GM19238 (cell line): ENCODE data around the gene RNU6-9.
"Not testable (repeated sequence)": the region's sequence is repeated elsewhere in the genome, so short reads cannot be mapped to it uniquely, and the experiment has no call there.

Source experiments
- DNase-seq: peaks from one replicate; pipeline ENCODE4 v3.0.0; 2011; ENCODE audit warnings: low spot score; ENCODE audit not compliant: insufficient read length

The RNU6-9 gene

DNA sequence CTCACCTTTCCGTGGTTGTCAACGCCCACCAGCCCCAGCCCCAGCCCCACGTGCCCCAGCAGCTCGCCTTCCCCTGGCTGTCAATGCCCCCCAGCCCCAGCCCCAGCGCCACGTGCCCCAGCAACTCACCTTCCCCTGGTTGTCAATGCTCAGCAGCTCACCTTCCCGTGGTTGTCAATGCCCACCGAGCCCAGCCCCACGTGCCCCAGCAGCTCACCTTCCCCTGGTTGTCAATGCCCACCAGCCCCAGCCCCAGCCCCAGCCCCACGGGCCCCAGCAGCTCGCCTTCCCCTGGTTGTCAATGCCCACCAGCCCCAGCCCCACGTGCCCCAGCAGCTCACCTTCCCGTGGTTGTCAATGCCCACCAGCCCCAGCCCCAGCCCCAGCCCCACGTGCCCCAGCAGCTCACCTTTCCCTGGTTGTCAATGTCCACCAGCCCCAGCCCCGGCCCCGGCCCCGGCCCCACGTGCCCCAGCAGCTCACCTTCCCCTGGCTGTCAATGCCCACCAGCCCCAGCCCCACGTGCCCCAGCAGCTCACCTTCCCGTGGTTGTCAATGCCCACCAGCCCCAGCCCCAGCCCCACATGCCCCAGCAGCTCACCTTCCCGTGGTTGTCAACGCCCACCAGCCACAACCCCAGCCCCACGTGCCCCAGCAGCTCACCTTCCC, 15.2 kb upstream of the RNU6-9 start:
- DNase-seq, result not testable (repeated sequence)

DNA sequence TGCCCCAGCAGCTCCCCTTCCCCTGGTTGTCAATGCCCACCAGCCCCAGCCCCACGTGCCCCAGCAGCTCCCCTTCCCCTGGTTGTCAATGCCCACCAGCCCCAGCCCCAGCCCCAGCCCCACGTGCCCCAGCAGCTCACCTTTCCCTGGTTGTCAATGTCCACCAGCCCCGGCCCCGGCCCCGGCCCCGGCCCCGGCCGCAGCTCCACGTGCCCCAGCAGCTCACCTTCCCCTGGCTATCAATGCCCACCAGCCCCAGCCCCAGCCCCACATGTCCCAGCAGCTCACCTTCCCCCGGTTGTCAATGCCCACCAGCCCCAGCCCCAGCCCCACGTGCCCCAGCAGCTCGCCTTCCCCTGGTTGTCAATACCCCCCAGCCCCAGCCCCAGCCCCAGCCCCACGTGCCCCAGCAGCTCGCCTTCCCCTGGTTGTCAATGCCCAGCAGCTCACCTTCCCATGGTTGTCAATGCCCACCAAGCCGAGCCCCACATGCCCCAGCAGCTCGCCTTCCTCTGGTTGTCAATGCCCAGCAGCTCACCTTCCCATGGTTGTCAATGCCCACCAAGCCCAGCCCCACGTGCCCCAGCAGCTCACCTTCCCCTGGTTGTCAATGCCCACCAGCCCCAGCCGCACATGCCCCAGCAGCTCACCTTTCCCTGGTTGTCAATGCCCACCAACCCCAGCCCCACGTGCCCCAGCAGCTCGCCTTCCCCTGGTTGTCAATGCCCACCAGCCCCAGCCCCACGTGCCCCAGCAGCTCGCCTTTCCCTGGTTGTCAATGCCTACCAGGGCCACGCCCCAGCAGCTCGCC, 14.3 kb upstream of the RNU6-9 start:
- DNase-seq, result not testable (repeated sequence)

DNA sequence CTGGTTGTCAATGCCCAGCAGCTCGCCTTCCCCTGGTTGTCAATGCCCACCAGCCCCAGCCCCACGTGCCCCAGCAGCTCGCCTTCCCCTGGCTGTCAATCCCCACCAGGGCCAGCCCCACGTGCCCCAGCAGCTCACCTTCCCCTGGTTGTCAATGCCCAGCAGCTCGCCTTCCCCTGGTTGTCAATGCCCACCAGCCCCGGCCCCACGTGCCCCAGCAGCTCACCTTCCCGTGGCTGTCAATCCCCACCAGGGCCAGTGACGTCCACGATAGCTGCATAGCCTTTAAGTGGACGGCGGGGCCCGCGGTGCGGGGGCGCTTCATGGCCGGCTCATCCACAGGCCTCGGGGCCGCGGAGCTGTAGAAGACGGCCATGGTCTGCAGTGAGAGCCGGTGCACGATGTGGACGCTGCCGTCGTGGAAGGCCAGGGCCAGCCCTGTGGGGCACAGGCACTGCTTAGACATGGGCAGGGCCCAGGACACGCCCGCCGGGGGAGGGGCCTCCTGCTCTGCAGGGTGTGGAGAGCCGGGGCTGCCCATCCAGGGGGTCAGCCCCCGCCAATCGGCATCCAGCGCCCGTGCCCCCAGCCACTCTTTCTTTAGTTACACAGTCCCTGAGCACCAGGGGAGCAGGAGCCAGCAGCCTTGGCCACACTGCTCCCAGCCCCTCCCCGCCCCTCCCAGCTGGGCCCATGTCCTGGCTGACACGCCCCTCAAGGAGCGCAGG, 13.4 kb upstream of the RNU6-9 start:
- DNase-seq, result no peak

DNA sequence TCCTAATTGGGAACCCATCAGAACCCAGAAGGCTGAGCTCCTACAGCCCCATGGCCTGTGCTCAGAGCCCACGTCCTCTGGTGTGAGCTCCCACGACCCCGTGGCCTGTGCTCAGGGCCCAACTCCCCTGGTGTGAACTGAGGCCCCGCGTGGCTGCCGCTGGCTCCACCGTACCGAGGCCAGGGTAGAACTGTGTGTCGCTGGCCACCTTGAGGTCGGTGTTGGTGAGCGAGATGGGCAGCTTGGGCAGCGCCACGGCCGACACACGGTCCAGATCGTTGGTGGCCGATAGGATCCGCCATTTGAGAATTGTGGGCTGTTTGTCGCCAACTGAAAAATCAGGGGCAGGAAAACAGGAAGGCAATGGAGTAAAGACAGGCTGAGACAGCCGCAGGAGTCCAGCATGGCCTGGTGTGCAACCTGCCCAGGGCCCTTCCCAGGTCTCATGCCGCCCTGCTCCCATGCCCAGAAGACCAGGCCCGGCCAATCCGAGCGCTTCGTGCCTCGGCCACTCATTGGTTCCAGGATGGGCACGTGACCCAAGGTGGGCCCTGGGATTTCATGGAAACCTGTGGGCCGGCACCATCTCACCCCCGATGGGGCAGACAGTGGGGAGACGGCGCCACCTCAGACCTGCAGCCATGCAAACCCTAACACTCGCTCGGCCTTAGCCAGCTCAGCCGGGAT, 11.8 kb upstream of the RNU6-9 start:
- no peak for DNase-seq

DNA sequence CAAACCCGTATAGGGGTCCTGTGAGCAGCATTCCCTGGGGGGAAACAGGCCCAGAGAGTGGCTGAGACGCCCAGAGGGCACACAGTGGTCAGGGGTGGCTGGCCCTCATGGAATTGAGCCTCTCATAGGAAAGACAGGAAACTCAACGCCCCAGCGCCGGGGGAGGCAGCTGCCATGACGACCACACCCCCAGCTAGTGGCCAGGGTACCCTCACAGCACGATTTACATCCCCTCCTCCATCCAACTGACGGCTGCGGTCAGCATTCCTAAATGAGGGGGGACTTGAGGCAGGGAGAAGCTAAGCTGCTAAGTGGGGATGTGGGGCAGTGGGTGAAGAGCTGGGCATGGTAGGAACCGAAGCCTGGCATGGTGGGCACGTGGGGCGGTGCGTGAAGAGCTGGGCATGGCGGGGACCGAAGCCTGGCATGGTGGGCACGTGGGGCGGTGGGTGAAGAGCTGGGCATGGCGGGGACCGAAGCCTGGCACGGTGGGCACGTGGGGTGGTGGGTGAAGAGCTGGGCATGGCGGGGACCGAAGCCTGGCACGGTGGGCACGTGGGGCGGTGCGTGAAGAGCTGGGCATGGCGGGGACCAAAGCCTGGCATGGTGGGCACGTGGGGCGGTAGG, 10.3 kb upstream of the RNU6-9 start:
- DNase-seq, result no peak

DNA sequence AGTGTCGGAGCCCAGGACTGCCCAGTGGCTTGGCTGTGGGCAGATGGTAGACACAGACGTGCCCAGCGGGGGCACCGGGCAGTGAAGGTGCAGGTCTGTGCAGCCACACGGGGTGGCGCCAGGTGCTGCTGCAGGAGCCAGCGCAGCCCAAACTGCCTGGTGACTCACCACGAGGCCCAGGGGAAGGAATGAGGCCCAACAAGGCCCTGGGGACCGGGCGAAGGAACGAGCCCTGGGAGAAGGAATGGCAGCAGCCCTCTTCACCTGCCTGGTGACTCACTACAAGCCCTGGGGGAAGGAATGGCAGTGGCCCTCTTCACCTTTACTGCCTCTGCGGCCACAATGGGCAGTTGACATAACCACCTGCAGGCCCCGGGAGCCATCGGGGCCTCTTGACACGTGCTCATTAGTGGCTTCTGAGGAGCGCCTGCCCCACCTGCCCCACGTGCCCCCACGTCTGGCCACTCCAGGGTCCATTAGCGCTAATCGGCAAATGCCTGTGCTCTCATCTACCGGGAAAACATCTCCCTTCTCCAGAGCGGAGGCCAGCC, 9.5 kb upstream of the RNU6-9 start:
- DNase-seq, result no peak

DNA sequence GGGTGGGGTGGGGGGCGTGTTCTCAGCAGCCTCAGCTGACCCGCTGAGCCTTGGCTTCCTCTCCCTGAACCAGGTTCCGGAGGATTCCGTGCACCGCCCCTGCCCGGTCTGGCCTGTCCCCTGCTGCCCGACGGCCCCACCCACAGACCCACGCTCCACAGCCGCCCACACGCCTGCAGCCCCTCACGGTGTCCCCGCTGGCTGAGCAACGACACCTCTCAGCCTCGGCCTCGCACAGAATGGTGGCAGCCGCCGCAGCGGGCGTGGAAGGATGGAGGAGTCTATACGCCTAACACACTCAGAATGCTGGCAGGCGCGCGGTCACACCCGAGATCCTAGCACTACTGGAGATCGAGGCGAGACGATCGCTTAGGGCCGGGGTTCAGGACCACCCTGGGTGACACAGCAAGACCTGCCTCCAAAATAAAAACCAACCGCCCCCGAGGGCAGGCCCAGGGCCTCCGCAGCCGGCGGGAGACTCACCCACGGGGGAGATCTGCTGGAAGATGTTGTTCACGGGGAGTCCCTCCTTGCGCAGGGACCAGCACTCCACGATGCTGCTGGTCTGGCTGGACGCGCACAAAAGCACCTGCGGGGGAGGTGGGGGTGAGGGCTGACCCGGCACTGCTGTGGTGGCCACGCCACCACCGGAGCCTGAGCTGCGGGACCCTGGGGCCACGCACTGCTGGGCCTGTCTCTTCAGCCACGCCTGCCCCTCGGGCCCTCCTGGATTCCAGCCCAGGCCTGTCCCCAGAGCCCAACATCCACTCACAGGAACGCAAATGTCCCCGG, 8.7 kb upstream of the RNU6-9 start:
- no peak for DNase-seq

DNA sequence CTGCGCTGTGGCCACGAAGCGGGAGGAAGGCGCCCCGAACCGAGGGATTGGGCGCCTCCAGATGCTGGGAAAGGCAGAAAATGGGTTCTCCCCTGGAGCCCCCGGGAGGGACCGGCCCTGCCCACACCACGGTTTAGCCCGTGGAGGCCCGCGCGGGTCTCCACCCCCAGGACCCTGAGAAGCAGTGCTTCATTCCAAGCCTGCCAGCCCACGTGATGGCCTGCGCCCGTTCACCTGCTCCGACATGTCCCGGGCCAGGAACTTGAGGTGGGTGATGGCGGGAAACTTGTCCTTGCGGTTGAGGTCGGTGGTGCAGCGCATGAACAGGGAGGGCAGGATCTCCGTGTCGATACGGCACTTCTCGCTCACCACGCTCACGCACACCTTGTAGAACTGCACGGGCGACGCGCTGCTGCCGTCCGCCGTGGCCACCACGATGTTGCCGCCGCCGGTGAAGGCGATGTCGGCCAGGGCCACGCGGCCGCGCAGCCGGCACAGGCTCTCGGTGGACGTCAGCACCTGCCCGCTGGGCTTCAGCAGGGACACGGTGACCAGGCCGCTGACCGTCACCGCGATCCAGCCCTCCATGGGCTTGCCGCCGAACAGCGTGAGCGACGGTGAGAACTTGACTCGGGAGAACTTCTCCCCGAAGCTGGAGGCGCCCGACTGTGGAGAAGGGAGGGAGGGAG, 7.6 kb upstream of the RNU6-9 start:
- DNase-seq, result no peak

DNA sequence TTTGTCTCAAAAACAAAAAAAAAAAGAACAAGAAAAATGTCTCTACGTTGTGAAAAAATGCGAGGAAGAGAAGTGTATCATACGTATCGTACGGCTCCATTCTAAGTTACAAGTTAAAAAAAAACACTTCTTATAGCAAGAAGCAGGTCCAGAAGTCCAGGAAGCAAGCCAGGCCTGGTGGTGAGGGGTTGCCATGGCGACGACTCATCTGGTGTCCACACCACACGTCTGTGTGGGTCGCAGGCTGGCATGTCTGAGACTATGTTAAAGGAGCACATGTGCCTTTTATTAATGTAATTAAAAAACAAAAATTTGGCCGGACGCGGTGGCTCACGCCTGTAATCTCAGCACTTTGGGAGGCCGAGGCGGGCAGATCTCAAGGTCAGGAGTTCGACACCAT, 6.2 kb upstream of the RNU6-9 start:
- no peak for DNase-seq

DNA sequence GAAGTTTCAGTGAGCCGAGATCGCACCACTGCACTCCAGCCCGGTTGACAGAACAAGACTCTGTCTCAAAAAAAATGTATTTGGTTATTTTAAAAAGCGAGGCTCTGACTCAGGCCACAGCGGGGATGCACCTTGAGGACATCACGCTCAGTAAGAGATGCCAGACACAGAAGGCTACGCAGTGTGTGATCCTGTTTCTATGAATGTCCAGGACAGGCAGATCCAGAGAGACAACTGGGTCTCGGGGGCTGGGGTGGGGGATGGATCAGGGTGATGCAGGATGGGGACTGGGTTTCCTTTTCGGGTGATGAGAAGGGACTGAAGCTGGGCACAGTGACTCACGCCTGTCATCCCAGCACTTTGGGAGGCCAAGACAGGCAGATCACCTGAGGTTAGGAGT, 5.7 kb upstream of the RNU6-9 start:
- DNase-seq, result no peak

DNA sequence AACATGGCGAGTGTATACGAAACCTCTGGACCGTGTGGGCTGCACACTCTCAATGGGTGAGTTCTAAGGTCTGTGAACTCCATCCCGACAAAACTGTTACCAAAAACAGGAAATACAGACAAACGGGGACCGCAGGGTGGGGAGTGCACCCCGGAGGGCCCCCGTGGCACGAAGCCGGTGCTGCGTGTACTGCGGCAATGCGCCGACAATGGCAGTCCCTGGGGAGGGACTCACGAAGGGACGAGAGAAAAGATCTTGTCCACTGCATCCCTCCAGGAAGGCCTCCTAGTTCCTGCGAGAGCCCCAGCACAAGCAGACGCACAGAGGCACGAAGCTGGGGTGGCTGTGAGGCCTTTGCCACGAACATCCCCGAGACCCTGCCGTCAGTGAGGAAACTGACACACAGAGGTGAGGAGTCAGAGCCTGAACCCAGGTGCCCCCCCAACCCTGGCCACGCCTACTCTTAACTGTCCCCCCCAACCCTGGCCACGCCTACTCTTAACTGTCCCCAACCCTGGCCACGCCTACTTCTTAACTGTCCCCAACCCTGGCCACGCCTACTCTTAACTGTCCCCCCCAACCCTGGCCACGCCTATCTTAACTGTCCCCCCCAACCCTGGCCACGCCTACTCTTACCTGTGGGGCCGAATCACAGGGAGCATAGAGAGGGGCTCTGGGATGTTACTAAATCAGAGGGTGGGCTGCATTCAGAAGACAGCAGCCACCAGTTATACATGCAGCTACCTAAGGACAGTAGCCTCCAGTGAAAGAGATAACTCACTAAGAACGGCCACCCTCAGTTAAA, 4.5 kb upstream of the RNU6-9 start:
- DNase-seq, result no peak

DNA sequence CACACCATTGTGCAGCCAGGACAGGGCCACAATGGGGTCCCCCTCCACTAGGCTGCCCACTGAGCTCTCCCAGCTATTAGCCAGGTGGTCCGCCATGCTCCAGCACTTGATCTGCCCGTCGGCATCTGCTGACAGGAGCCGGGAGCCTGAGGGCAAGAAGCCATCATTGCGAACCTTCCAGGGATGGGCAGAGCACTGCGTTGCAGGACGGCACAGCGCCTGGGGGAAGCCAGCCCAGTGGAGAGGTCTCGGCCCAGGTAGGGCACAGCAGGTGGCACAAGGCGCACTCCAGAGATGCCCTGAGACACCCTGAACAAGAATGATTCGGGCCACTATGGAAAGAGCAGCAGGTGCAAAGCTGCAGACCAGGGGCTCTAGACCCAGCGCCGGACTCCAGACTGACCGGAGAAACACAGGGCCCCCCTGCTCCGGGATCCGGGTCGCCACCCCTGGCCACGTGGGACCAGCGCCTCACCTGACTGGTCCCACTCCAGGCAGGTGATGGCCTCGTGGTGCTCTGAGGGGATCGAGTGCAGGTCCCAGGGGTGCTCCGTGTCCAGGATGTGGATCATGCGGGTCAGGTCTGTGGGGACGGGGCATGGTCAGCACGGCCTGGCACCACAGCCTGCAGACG, 3.5 kb upstream of the RNU6-9 start:
- DNase-seq, result no peak

DNA sequence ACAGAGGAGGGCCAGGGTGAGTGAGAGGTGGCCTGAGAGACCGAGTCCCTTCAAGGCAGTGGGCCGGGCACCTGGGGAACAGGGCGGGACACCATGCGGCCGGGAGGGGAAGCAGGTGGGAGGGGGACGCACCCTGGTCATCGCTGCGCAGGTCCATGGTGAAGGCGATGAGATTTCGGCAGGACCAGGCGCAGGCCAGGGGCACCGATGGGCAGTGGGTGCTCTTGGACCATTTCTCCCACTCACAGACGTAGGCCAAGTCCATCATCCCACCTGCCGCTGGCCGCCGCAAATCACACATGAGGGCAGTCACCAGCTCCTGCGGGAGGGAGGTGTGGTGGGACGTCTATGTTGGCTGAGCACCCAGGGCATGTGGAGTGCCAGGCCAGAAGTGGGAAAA, 2.5 kb upstream of the RNU6-9 start:
- DNase-seq, result no peak

DNA sequence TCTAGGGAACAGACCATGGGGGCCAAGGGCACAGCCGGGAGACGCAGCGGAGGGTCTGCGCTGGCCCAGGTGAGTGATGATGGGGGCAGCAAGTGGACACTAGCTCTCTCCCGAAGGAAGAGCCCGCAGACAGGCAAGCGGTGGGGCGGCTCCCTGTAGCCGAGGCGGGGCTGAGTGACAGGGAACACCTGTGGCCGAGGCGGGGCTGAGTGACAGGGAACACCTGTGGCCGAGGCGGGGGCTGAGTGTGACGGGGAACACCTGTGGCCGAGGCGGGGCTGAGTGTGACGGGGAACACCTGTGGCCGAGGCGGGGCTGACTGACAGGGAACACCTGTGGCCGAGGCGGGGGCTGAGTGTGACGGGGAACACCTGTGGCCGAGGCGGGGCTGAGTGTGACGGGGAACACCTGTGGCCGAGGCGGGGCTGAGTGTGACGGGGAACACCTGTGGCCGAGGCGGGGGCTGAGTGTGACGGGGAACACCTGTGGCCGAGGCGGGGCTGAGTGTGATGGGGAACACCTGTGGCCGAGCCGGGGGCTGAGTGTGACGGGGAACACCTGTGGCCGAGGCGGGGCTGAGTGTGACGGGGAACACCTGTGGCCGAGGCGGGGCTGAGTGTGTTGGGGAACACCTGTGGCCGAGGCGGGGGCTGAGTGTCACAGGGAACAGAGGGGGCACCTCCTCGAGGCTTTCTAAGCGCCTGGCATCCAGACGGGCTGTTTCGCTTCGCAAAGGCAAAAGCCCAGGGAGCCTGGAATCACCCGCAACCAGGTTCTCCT, 1.7 kb upstream of the RNU6-9 start:
- not testable (repeated sequence) for DNase-seq

DNA sequence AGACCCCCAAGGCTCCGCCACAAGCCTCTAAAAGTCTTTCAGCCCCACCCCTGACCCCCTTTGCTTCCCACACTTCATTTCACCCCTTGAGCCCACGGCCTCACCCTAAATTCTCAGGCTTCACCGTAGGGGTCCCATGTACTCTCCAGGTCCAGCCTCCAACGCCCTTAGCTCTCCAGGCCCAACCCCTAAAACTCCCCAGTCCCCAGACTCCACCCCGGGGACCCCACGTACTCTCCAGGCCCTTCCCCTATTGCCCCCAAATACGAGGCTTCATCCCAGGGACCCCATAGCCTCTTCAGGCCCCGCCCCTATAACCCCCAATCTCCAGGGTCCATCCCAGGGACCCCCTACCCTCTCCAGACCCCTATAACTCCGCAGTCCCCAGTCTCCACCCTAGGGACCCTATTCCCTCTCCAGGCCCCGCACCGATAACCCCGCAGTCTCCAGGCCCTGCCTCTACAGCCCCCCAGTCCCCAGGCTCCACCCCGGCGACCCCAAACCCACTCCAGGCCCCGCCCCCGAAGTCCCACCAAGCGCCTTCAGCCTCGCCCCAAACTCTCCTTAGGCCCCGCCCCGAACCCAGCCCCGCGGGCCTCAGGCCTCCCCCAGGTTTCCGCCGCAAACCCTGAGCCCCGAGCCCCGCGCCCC, 916 bp upstream of the RNU6-9 start:
- DNase-seq, result peak; percentile 73

DNA sequence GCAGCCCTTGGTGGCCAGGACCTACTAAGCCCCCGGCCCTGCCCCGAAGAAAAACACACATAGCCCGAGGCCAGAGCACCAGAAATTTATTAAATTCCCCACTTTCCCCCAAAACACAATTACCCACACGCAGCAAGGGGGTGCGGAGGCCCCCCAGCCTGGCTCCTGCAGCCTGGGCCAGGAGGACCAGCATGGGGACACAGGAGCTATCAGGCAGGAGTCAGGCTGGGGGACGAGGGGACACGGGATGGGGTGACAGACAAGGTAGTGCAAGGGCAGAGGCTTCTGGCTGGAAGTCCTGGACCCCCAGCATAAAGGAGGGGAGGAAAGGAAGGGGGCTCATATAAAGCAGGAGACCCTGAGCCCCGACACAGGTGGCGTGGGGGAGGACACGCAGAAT, 3.1 kb downstream of the RNU6-9 start:
- DNase-seq, result no peak

DNA sequence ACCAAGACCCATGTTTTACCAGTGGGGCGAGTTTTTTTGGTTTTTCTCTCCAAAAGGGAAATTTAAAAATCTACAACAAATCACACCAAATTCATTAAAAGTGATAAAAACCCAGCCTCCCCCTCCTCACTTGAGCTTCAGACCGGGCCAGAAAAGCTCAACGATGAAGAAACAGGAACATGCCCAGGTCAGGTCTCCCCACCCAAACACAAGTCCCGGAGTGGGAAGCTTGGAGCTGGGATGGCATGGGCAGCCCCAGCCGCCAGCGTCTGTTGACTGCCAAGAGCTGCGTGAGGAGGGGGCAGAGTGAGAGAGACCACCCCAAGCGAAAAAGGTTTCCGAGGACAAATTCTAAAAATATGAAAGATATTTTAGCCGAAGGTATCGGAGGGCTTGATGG, 3.7 kb downstream of the RNU6-9 start:
- DNase-seq, result no peak
